Fibroblast of lung (primary cell): Measurements from ENCODE around the gene NAGLU. TPM values are rescaled to one million over a fixed set of nuclear protein-coding genes. Genes with fewer than 3 reads are reported as not detected.
"Not testable (repeated sequence)": the region's sequence is repeated elsewhere in the genome, so short reads cannot be mapped to it uniquely, and the experiment has no call there.

Experiments used
- DNase-seq, 2 donors: peaks; one replicate each; pipeline versions ENCODE4 v3.0.0 to v3.0.0-alpha.2; 2010; ENCODE audit warnings: low read depth in 2 of 2
- H2AFZ ChIP-seq: 2 replicates; pipeline ENCODE4 v1.5.1; 2012; ENCODE audit warnings: low read length, control low read depth, inconsistent platforms
- H3K27ac ChIP-seq: 2 replicates; pipeline ENCODE4 v1.5.1; 2011; ENCODE audit warnings: low read length, control low read depth; ENCODE audit not compliant: insufficient read depth
- H3K27me3 ChIP-seq: 2 replicates; pipeline ENCODE4 v1.5.1; 2011; ENCODE audit warnings: mild to moderate bottlenecking, low read length; ENCODE audit not compliant: control insufficient read depth, insufficient read depth
- H3K36me3 ChIP-seq: 2 replicates; pipeline ENCODE4 v1.5.1; 2011; ENCODE audit warnings: low read length; ENCODE audit not compliant: control insufficient read depth, insufficient read depth
- H3K4me1 ChIP-seq: 2 replicates; pipeline ENCODE4 v1.5.1; 2011; ENCODE audit warnings: low read length; ENCODE audit not compliant: control insufficient read depth, insufficient read depth; ENCODE audit errors: extremely low read depth
- H3K4me2 ChIP-seq: 2 replicates; pipeline ENCODE4 v1.5.1; 2011; ENCODE audit warnings: low read length, control low read depth; ENCODE audit not compliant: insufficient read depth; ENCODE audit errors: extremely low read depth
- H3K4me3 ChIP-seq, 4 experiments: fragments of 200-600 bp in 1 of 4; sonication (generic) in 1 of 4; replicated peaks in 1 of 4; 2 replicates each; pipeline ENCODE4 v1.5.1; 2011 to 2016; ENCODE audit warnings: low read length in 4 of 4, low read depth in 3 of 4, mild to moderate bottlenecking in 3 of 4, control low read depth in 2 of 4, inconsistent platforms in 1 of 4, mixed read lengths in 1 of 4; ENCODE audit not compliant: insufficient read depth in 1 of 4; ENCODE audit errors: control extremely low read depth in 1 of 4
- H3K79me2 ChIP-seq: 2 replicates; pipeline ENCODE4 v1.5.1; 2012; ENCODE audit warnings: mild to moderate bottlenecking, low read length, inconsistent platforms; ENCODE audit not compliant: control insufficient read depth, insufficient read depth
- H3K9ac ChIP-seq: 2 replicates; pipeline ENCODE4 v1.5.1; 2011; ENCODE audit warnings: mild to moderate bottlenecking, low read length, control low read depth; ENCODE audit not compliant: insufficient read depth
- H3K9me3 ChIP-seq: 2 replicates; pipeline ENCODE4 v1.5.1; 2012; ENCODE audit warnings: low read depth, low read length; ENCODE audit not compliant: control insufficient read depth, insufficient read depth
- H4K20me1 ChIP-seq: 2 replicates; pipeline ENCODE4 v1.5.1; 2011; ENCODE audit warnings: low read length; ENCODE audit not compliant: control insufficient read depth, insufficient read depth; ENCODE audit errors: extremely low read depth
- CTCF ChIP-seq, 2 donors: IDR thresholded peaks in 1 of 2; conservative IDR thresholded peaks in 1 of 2; 1 replicate in 1 of 2; 2 replicates in 1 of 2; pipeline ENCODE4 v1.5.1; 2011 to 2012; ENCODE audit warnings: low read length in 2 of 2, control low read depth in 1 of 2, inconsistent platforms in 1 of 2, low read depth in 1 of 2, mild to moderate bottlenecking in 1 of 2
- EZH2 ChIP-seq: IDR thresholded peaks from 2 replicates; pipeline ENCODE4 v1.5.1; 2012; ENCODE audit warnings: low read length, control low read depth, mild to moderate bottlenecking; ENCODE audit errors: missing control alignments
- polyA plus RNA-seq, 2 donors: library from polyadenylated mRNA; depleted of rRNA in 1 of 2; stranded (reverse) in 1 of 2; unstranded in 1 of 2; fragments of >200 nt; gene quantifications; 2 replicates each; pipeline ENCODE4 v1.2.1, GENCODE V29; 2011 to 2012; ENCODE audit warnings: missing spikeins in 1 of 2
- total RNA-seq: library from RNA; depleted of rRNA; stranded (reverse); fragments of >200 nt; gene quantifications from 2 replicates; pipeline ENCODE4 v1.2.1, GENCODE V29; 2014

NAGLU gene
- total and polyA plus RNA-seq, 2 donors (not counting 1 experiment from before 2014, with no cell fraction given) = 19.5 to 31.9 TPM

GRCh38 chr17:42538482-42538881 is 2.4 kb downstream of the NAGLU start:
- Histone ChIP-seq H3K79me2 (peaks cover 9% of the 10 kb centered on the region), H3K27me3 (no peaks in the 10 kb centered on the region), H3K9ac (no peak overlapping the region), H3K27ac (no peak overlapping the region), H3K4me1 (peaks cover 11% of the 10 kb centered on the region), H3K36me3 (peaks cover 17% of the 10 kb centered on the region), H3K4me2 (no peak overlapping the region), H4K20me1 (no peaks in the 10 kb centered on the region), H3K4me3 (no peak overlapping the region), H3K9me3 (no peaks in the 10 kb centered on the region), H2AFZ (no peak overlapping the region)
- DNase-seq = no peak
- TF ChIP-seq EZH2 (no peak), CTCF (conservative IDR thresholded peaks at IDR 0.05 in 1 of 2, IDR thresholded peaks at IDR 0.05 in 1 of 2; ENCODE audit: low read depth in 1 of 2, low read length in 2 of 2) (no peak)

GRCh38 chr17:42540558-42540957 is 4.5 kb downstream of the NAGLU start:
- H3K36me3 ChIP-seq = peaks cover 24% of the 10 kb centered on the region

GRCh38 chr17:42541041-42541833 is 5.2 kb downstream of the NAGLU start:
- Histone ChIP-seq H3K9ac (no peak overlapping the region), H3K9me3 (no peaks in the 10 kb centered on the region), H3K79me2 (peaks cover 9% of the 10 kb centered on the region), H3K4me3 (no peak overlapping the region), H2AFZ (no peak overlapping the region), H3K4me1 (peaks cover 9% of the 10 kb centered on the region), H3K4me2 (no peak overlapping the region), H4K20me1 (no peaks in the 10 kb centered on the region), H3K27ac (no peak overlapping the region), H3K36me3 (peaks cover 24% of the 10 kb centered on the region), H3K27me3 (no peaks in the 10 kb centered on the region)
- no peak for DNase-seq
- TF ChIP-seq CTCF (conservative IDR thresholded peaks at IDR 0.05 in 1 of 2, IDR thresholded peaks at IDR 0.05 in 1 of 2; ENCODE audit: low read depth in 1 of 2, low read length in 2 of 2) (no peak), EZH2 (no peak)

More at GRCh38 chr17:42540558-42540957, 4.5 kb downstream of the NAGLU start:
- not testable (repeated sequence) for H3K27ac ChIP-seq, H3K4me2 ChIP-seq, DNase-seq, H3K79me2 ChIP-seq, H2AFZ ChIP-seq, H4K20me1 ChIP-seq, H3K9me3 ChIP-seq, H3K9ac ChIP-seq, H3K27me3 ChIP-seq, H3K4me3 ChIP-seq
- peaks cover 11% of the 10 kb centered on the region for H3K4me1 ChIP-seq
